Neural progenitor cell (in vitro differentiated cells): ENCODE results near the gene POLE3. TPM values are rescaled to one million over a fixed set of nuclear protein-coding genes. Genes with fewer than 3 reads are reported as not detected.

Experiments
- DNase-seq: peaks from one replicate; pipeline ENCODE4 v3.0.0-alpha.2; 2016; ENCODE audit warnings: low spot score
- H2AFZ ChIP-seq: fragments of 200-600 bp; sonication (generic); replicated peaks from 2 replicates; pipeline ENCODE4 v1.6.1; 2016; ENCODE audit warnings: antibody characterized with exemption
- H3F3A ChIP-seq: fragments of 200-600 bp; sonication (generic); 2 replicates; pipeline ENCODE4 v1.6.1; 2016; ENCODE audit warnings: antibody characterized with exemption, low read depth
- H3K27ac ChIP-seq: fragments of 200-600 bp; sonication (generic); 2 replicates; pipeline ENCODE4 v1.5.1; 2016; ENCODE audit warnings: mild to moderate bottlenecking
- H3K27me3 ChIP-seq: fragments of 200-600 bp; sonication (generic); 2 replicates; pipeline ENCODE4 v1.6.1; 2016; ENCODE audit warnings: mild to moderate bottlenecking, moderate library complexity
- H3K36me3 ChIP-seq: fragments of 200-600 bp; sonication (generic); 2 replicates; pipeline ENCODE4 v1.5.1; 2016
- H3K4me1 ChIP-seq: fragments of 200-600 bp; sonication (generic); 2 replicates; pipeline ENCODE4 v1.6.1; 2016; ENCODE audit warnings: mixed run types
- H3K4me2 ChIP-seq: fragments of 200-600 bp; sonication (generic); 2 replicates; pipeline ENCODE4 v1.6.1; 2016
- H3K4me3 ChIP-seq: fragments of 200-600 bp; sonication (generic); 2 replicates; pipeline ENCODE4 v1.5.1; 2016
- H3K79me2 ChIP-seq: fragments of 200-600 bp; sonication (generic); 2 replicates; pipeline ENCODE4 v1.6.1; 2016; ENCODE audit warnings: low read depth
- H3K9ac ChIP-seq: fragments of 200-600 bp; sonication (generic); 2 replicates; pipeline ENCODE4 v1.6.1; 2016
- H3K9me3 ChIP-seq: fragments of 200-600 bp; sonication (generic); 2 replicates; pipeline ENCODE4 v1.5.1; 2016; ENCODE audit warnings: low read depth
- H4K20me1 ChIP-seq: fragments of 200-600 bp; sonication (generic); 2 replicates; pipeline ENCODE4 v1.6.1; 2016; ENCODE audit warnings: low read depth
- H3K27ac Mint-ChIP-seq: 3 replicates; pipeline ENCODE4 v1.8.0; 2021; ENCODE audit warnings: mixed read lengths
- H3K27me3 Mint-ChIP-seq: 2 replicates; pipeline ENCODE4 v1.8.0; 2022; ENCODE audit warnings: low read depth, mild to moderate bottlenecking, inconsistent platforms, moderate library complexity, mixed read lengths; ENCODE audit not compliant: insufficient read depth
- H3K36me3 Mint-ChIP-seq: 3 replicates; pipeline ENCODE4 v1.8.0; 2021; ENCODE audit warnings: mixed read lengths
- H3K4me1 Mint-ChIP-seq: 3 replicates; pipeline ENCODE4 v1.8.0; 2021; ENCODE audit warnings: mixed read lengths
- H3K4me3 Mint-ChIP-seq: 3 replicates; pipeline ENCODE4 v1.8.0; 2021; ENCODE audit warnings: mild to moderate bottlenecking, moderate library complexity, mixed read lengths
- H3K9me3 Mint-ChIP-seq: 3 replicates; pipeline ENCODE4 v1.8.0; 2020; ENCODE audit warnings: mixed read lengths
- CTCF ChIP-seq: fragments of 200-600 bp; sonication (generic); IDR thresholded peaks from 2 replicates; pipeline ENCODE4 v1.5.1; 2017; ENCODE audit warnings: antibody characterized with exemption, mild to moderate bottlenecking
- EZH2 ChIP-seq: fragments of 200-600 bp; sonication (generic); IDR thresholded peaks from 2 replicates; pipeline ENCODE4 v1.6.1; 2017; ENCODE audit warnings: antibody characterized with exemption, mild to moderate bottlenecking, moderate library complexity
- EZH2phosphoT487 ChIP-seq: fragments of 200-600 bp; sonication (generic); IDR thresholded peaks from 2 replicates; pipeline ENCODE4 v1.6.1; 2017; ENCODE audit warnings: antibody characterized with exemption
- total RNA-seq: library from RNA; depleted of rRNA; stranded (reverse); fragments of >200 nt; gene quantifications from 2 replicates; pipeline ENCODE4 v1.2.3, GENCODE V29; 2015; ENCODE audit warnings: low replicate concordance

POLE3 gene
- total RNA-seq, 1 donor from 2014 or later, result 57.8 TPM

- H3K36me3 ChIP-seq, result no peaks in the 10 kb centered on the region
- peaks cover 3% of the 10 kb centered on the region for H3K4me1 ChIP-seq
- H4K20me1 ChIP-seq, result peaks cover 4% of the 10 kb centered on the region
- no peak overlapping the region for H3K27ac ChIP-seq
- peaks cover 11% of the 10 kb centered on the region for H3F3A ChIP-seq
- TF ChIP-seq CTCF (no peak), EZH2 (no peak), EZH2phosphoT487 (no peak)
- Mint-ChIP-seq H3K4me1 (peaks cover 6% of the 10 kb centered on the region), H3K36me3 (no peaks in the 10 kb centered on the region), H3K4me3 (no peak overlapping the region), H3K27me3 (peaks cover 4% of the 10 kb centered on the region), H3K9me3 (no peaks in the 10 kb centered on the region), H3K27ac (no peak overlapping the region)
- H3K9ac ChIP-seq, result no peak overlapping the region
- no peak overlapping the region for H2AFZ ChIP-seq
- H3K27me3 ChIP-seq, result no peaks in the 10 kb centered on the region
- no peak for DNase-seq
- H3K9me3 ChIP-seq, result no peaks in the 10 kb centered on the region
- H3K79me2 ChIP-seq, result no peaks in the 10 kb centered on the region
- H3K4me2 ChIP-seq, result no peak overlapping the region
- no peak overlapping the region for H3K4me3 ChIP-seq
These were observed 37.2 kb downstream of the POLE3 start for GRCh38 chr9:113373256-113373655.

GRCh38 chr9:113372059-113372458, 38.4 kb downstream of the POLE3 start:
- no peaks in the 10 kb centered on the region for H3K9me3 ChIP-seq
- H3K36me3 Mint-ChIP-seq, result no peaks in the 10 kb centered on the region
- H3K4me2 ChIP-seq, result no peak overlapping the region
- peaks cover 6% of the 10 kb centered on the region for H3F3A ChIP-seq
- peaks cover 6% of the 10 kb centered on the region for H3K4me1 Mint-ChIP-seq
- no peak overlapping the region for H3K4me3 Mint-ChIP-seq
- H3K36me3 ChIP-seq, result no peaks in the 10 kb centered on the region
- no peak overlapping the region for H3K27ac ChIP-seq
- DNase-seq, result no peak
- H3K79me2 ChIP-seq, result no peaks in the 10 kb centered on the region
- peaks cover 7% of the 10 kb centered on the region for H3K27me3 Mint-ChIP-seq
- no peaks in the 10 kb centered on the region for H3K4me1 ChIP-seq
- no peak overlapping the region for H3K4me3 ChIP-seq
- H4K20me1 ChIP-seq, result peaks cover 4% of the 10 kb centered on the region
- TF ChIP-seq EZH2phosphoT487 (no peak), EZH2 (no peak), CTCF (no peak)
- no peak overlapping the region for H3K27ac Mint-ChIP-seq
- no peak overlapping the region for H2AFZ ChIP-seq
- no peaks in the 10 kb centered on the region for H3K9me3 Mint-ChIP-seq
- H3K27me3 ChIP-seq, result no peaks in the 10 kb centered on the region
- H3K9ac ChIP-seq, result no peak overlapping the region

- TF ChIP-seq CTCF, result no peak
- TF ChIP-seq EZH2, result no peak
- TF ChIP-seq EZH2phosphoT487, result no peak
- Histone ChIP-seq H3K27ac (no peak overlapping the region), H3F3A (no peaks in the 10 kb centered on the region), H3K4me3 (no peak overlapping the region), H3K36me3 (no peaks in the 10 kb centered on the region), H2AFZ (no peak overlapping the region), H3K79me2 (no peaks in the 10 kb centered on the region), H3K9ac (no peak overlapping the region), H4K20me1 (peaks cover 4% of the 10 kb centered on the region), H3K27me3 (no peaks in the 10 kb centered on the region), H3K9me3 (no peaks in the 10 kb centered on the region), H3K4me1 (no peaks in the 10 kb centered on the region), H3K4me2 (no peak overlapping the region)
- no peak for DNase-seq
- Mint-ChIP-seq H3K9me3 (no peaks in the 10 kb centered on the region), H3K27me3 (peaks cover 7% of the 10 kb centered on the region), H3K36me3 (no peaks in the 10 kb centered on the region), H3K27ac (no peak overlapping the region), H3K4me1 (peaks cover 6% of the 10 kb centered on the region), H3K4me3 (no peak overlapping the region)
These were observed 39.6 kb downstream of the POLE3 start for GRCh38 chr9:113370806-113371325.

- DNase-seq, result no peak
- Mint-ChIP-seq H3K27ac (no peak overlapping the region), H3K4me3 (no peak overlapping the region)
These were observed 40.7 kb downstream of the POLE3 start for GRCh38 chr9:113369855-113370140.

More at GRCh38 chr9:113369855-113370140, 40.7 kb downstream of the POLE3 start:
- Histone ChIP-seq H4K20me1 (no peaks in the 10 kb centered on the region), H3K36me3 (no peaks in the 10 kb centered on the region), H3K79me2 (no peaks in the 10 kb centered on the region), H3K4me3 (no peak overlapping the region), H3K4me2 (no peak overlapping the region), H3K9ac (no peak overlapping the region), H2AFZ (no peak overlapping the region), H3F3A (no peaks in the 10 kb centered on the region), H3K9me3 (no peaks in the 10 kb centered on the region), H3K4me1 (no peaks in the 10 kb centered on the region), H3K27ac (no peak overlapping the region), H3K27me3 (no peaks in the 10 kb centered on the region)
- Mint-ChIP-seq H3K27me3 (peaks cover 7% of the 10 kb centered on the region), H3K9me3 (no peaks in the 10 kb centered on the region), H3K36me3 (no peaks in the 10 kb centered on the region), H3K4me1 (no peaks in the 10 kb centered on the region)
- TF ChIP-seq CTCF (no peak), EZH2 (no peak), EZH2phosphoT487 (no peak)
